K562 treated with DMSO at 1 percent for 24 hours (cell line): ENCODE results near the gene CPN2. TPM values are rescaled to one million over a fixed set of nuclear protein-coding genes. Genes with fewer than 3 reads are reported as not detected.

Experiments
- total RNA-seq: library from RNA; unstranded; fragments of 300-600 nt; gene quantifications from 2 replicates; pipeline ENCODE4 v1.2.3, GENCODE V29; 2022; ENCODE audit warnings: low read depth; ENCODE audit not compliant: insufficient read depth

Gene CPN2
- total RNA-seq, result not detected in 2 replicates

DNA sequence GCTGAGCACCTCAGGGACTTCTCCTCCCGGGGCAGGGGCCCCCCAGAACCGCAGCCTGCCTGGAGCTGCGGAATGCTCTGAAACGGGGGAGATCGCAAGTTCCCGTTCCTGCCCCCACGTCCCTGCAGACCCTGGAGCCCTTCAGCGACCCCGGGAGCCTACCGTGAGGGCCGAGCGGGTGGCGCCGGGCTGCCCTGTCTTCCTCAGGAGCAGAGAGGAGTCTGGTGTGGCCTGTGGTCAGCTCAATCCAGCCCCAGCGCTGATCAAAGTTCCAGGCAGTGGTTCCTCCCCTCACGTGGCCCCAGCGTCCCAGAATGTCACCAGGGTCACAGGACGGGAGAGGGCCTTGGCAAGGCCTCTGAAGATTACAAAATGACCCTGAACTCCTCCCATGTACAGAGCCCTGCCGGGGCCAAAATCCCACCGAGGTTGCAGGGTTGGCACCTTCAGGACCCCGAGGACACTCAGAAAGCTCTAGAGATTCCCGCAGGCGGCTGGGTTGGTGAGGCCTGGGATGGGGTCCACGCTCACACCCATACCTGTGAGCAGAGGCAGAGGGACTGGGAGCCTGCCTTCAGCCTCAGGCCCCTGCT lies at the start of gene CPN2:
CPN2 (minus strand) TSS at position 249 of the 593 bp plus-strand sequence. CDS start 8,626 bp downstream, outside the sequence.

DNA sequence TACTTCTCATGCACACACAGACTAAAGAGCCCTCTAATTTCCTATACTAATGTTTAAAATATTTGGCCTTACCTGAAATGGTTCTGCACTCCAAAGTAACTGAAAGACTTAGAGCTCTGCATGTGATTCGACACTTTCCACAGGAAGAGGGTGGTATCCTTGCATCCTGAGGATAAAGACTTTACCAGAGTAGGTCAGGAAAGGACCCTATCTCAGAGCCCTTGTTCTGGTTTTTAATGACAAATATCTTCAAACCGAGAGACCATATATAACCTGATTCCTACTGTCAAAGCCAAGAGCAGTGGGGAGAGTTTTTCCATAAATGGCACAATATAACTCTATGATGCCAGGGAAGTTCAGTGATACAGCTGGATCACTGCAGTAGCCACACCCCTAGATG lies 48.0 kb upstream of the CPN2 start, which contains the start of gene GP5:
GP5 (minus strand) TSS at position 101 of the 400 bp plus-strand sequence. CDS start 984 bp downstream, outside the sequence.

DNA sequence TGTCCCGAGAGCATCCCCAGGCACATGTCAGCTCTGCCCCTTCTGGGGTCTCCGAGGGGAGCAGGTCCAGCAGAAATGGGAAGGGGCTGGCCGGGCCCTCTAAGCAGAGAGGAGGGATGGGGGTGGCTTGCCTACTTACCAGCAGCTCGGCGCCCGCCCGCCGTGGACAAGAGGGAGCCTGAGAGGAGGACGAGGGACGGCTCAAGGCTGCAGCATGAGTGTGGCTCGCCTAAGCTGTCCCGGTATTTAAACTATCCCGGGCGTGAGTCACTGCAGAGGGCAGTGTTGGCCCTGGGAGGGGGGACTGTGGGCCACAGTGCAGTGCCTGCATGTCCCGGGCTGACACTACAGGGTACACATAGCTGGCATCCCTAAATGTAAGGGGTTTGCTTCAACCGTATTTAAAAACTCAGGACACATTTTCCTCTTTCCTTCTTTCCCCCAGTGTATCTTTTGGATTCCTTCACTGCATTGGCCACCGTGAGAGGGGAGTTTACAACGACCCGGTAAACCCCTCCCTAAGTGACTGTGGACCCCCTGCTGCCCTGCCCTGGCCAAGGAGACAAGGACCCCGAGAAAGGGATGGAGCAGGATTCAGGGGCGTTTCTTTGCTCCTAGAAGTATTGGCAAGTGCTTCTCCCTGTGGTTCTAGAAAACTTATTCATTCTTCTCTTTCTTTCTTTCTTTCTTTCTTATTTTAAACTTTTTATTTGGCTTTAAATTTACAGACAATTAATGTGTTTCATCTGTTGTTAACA lies 18.6 kb upstream of the CPN2 start, which contains the start of gene LRRC15:
LRRC15 (minus strand) TSS at position 222 of the 758 bp plus-strand sequence. CDS start 8,700 bp downstream, outside the sequence.

Other genes with a start within 250 kb of the CPN2 start
- 70.4 and 76.7 TPM in 2 replicates for gene HES1, start 215.2 kb downstream of the CPN2 start, total RNA-seq
- gene LRRC15, start 18.4 kb upstream of the CPN2 start, total RNA-seq, result not detected in 2 replicates
- gene GP5, start 47.9 kb upstream of the CPN2 start, total RNA-seq, result 0.09 TPM in 1 of 2 replicates, not detected in the other
- 19.2 and 22.5 TPM in 2 replicates for gene ATP13A3, start 135.7 kb upstream of the CPN2 start, total RNA-seq